NCI-H774 (cell line): ENCODE data around the gene TMEM120B.
A peak's percentile ranks its signal among the peaks of the same experiment; 100 is the strongest.

Source experiments
- DNase-seq: peaks from one replicate; lab custom pipeline; 2025; lab: John Stamatoyannopoulos, UW

Gene TMEM120B

GRCh38 chr12:121804417-121805111 lies 92.0 kb downstream of the TMEM120B start:
- DNase-seq, result no peak

GRCh38 chr12:121805171-121806008 lies 92.8 kb downstream of the TMEM120B start:
- no peak for DNase-seq

GRCh38 chr12:121806009-121806545 lies 93.5 kb downstream of the TMEM120B start:
- DNase-seq, result no peak

- no peak for DNase-seq
Observed at GRCh38 chr12:121806546-121807423, 94.2 kb downstream of the TMEM120B start.

GRCh38 chr12:121807642-121808347 lies 95.2 kb downstream of the TMEM120B start:
- no peak for DNase-seq

- DNase-seq, result no peak
Observed at GRCh38 chr12:121808623-121809022, 96.1 kb downstream of the TMEM120B start.

GRCh38 chr12:121809712-121810116 lies 97.2 kb downstream of the TMEM120B start:
- DNase-seq, result no peak

- no peak for DNase-seq
Observed at GRCh38 chr12:121810234-121810817, 97.8 kb downstream of the TMEM120B start.

GRCh38 chr12:121810833-121811433 lies 98.4 kb downstream of the TMEM120B start:
- no peak for DNase-seq

- DNase-seq, result peak; percentile 56
Observed at GRCh38 chr12:121811434-121812319, 99.1 kb downstream of the TMEM120B start.

- DNase-seq, result peak; percentile 62
Observed at GRCh38 chr12:121812320-121812871, 99.8 kb downstream of the TMEM120B start.

GRCh38 chr12:121812921-121813896 lies 100.7 kb downstream of the TMEM120B start:
- DNase-seq, result peak; percentile 7

- DNase-seq, result no peak
Observed at GRCh38 chr12:121813951-121814350, 101.4 kb downstream of the TMEM120B start.

- no peak for DNase-seq
Observed at GRCh38 chr12:121814429-121815119, 102.0 kb downstream of the TMEM120B start.

GRCh38 chr12:121815263-121815662 lies 102.7 kb downstream of the TMEM120B start:
- no peak for DNase-seq

- DNase-seq, result no peak
Observed at GRCh38 chr12:121816925-121817647, 104.5 kb downstream of the TMEM120B start.

- no peak for DNase-seq
Observed at GRCh38 chr12:121817648-121818043, 105.1 kb downstream of the TMEM120B start.
